Stimulated activated CD8-positive, alpha-beta memory T cell treated with anti-CD3 and anti-CD28 coated beads, Interleukin-4, amount 100 ng/mL, for 24 hours (primary cell): ENCODE measurements around the gene RASSF8.

Experiments
- DNase-seq: peaks from one replicate; pipeline ENCODE4 v3.0.0-alpha.2; 2020; ENCODE audit warnings: low read depth

Gene RASSF8

DNA sequence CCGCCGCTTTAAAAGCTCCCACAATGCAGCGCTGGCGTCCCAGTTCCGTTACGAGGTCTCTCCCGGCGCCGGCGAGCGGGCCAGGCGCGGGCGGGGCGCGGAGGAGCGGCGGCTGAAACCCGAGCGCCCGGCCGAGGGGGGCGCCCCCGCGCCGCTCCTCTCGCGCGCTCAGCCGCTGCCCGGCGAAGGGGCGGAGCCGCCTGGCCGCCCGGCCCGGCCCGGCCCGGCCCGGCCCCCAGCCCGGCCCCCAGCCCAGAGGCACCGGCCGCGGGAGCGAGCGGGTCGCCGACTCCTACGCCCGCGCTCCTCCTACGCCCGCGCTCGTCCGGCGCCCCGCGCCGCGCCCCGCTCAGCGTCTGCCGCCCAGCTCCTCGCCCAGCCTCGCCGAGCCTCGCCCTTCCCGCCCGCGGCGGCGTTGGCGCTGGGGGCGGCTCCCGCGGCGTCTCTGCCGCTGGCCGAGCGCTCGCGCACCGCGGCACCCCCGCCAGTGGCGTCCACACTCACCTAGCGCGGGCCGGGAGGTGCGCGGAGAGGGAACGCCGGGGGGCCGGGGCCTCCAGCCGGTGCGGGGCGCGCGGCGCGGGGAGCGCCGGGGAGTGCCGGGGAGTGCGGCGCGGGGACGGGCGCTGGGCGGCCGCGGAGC is at the start of gene RASSF8:
Gene RASSF8 (plus strand): TSS at position 255 of the 643 bp plus-strand sequence. CDS start 96,662 bp downstream, outside the sequence.
- DNase-seq: no peak

GRCh38 chr12:25914551-25914950 is 43.9 kb upstream of the RASSF8 start:
- DNase-seq: no peak

DNA sequence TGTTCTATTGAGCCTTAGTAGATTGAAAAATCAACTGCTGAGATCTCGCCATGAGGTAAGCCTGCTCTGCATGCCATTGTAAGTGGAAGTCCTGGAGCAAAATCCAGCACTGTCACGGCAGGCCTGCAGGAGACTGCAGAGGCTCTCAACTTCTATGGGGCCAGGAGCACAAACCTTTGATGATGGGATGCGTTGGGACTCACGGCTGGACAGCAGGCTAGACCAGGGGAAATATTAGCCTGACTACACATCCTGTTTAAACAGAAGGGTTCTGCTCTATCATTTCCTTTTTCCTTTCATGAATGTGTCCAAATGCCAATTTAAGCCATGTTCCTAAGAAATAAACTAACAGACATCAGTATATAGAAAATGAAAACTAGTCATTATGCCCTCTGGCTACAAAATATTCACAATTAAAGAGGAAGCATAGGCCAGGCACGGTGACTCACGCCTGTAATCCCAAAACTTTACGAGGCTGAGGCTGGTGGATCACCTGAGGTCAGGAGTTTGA is 33.9 kb upstream of the RASSF8 start:
- DNase-seq: no peak

GRCh38 chr12:25925064-25925463 is 33.4 kb upstream of the RASSF8 start:
- DNase-seq: no peak

GRCh38 chr12:25926536-25926935 is 31.9 kb upstream of the RASSF8 start:
- DNase-seq: no peak

DNA sequence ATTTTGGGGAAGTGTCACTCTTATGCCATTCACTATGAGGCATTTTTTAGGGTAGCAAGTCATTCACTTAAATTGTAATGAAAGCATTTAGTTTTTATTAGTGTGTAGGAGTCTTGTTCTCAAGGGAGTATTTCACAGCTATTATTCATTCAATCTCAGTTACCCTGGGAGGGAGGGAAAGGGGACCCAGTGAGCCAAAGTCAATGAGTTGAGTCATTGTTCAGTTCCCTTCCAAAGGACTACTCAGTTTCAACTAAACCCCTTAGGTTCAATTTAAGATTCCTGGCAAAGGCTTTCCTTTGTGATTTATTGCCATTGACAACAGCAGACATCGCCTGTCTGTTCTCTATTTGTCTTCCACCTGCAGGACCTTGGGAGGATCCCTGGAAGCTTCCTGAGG is 29.3 kb upstream of the RASSF8 start:
- no peak for DNase-seq

DNA sequence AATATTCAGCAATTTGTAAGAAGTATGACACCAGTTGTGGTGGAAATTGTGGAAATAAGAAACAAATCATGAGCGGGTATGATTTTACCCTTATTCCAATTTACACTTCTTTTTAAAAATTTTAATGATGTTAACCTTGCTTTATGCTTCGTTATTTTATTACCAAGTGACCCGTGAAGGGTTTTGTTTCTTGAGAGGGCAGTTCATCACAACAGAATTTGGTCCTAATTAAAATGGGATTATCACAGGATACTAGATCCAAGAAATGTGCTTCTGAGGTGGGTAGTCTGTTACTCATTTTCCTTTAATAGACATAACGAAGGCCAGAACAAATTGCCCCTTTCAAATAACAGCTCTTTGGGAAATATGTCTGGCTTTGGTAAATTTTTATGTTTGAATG is 25.5 kb upstream of the RASSF8 start:
- no peak for DNase-seq

GRCh38 chr12:25934456-25934855 is 24.0 kb upstream of the RASSF8 start:
- DNase-seq: no peak

- DNase-seq: no peak
These were observed 22.9 kb upstream of the RASSF8 start for GRCh38 chr12:25935355-25936144.

GRCh38 chr12:25937096-25937495 is 21.4 kb upstream of the RASSF8 start:
- DNase-seq: no peak

DNA sequence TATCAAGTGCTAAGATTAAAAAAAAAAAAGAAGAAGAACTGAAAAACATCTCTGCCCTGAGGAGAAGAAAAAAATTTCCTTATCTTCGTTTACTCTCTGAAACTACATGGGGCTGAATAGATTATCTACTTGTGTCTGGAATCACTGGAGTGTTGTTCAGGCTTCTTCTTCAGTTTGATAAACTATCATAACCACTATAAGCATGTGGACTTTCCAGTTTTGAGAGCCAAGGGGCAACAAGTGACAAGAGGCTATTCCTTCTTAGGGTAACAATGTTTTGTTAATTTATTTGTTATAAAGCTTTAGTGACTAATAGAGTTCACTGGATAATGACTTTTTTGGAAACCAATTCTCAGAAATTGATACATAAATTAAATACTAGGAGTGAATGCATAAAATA is 19.9 kb upstream of the RASSF8 start:
- no peak for DNase-seq

DNA sequence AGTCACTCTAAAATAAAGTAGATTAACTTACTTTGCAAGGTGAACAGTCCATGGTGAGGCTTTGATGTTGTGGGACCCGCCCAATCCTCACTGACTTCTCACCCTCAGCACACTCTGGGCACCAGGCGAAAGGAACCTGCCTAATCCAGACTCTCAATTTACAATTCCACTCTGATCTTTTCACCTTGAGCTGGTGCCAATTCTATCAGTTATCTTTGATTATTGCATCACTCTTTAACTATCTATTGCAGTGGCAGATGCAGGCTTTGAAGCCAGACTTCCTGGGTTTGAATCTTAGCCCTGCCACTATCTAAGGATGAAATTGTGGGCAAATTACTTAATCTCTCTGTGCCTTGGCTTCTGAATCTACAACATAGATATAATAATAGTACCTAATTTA is 18.9 kb upstream of the RASSF8 start:
- DNase-seq: no peak

DNA sequence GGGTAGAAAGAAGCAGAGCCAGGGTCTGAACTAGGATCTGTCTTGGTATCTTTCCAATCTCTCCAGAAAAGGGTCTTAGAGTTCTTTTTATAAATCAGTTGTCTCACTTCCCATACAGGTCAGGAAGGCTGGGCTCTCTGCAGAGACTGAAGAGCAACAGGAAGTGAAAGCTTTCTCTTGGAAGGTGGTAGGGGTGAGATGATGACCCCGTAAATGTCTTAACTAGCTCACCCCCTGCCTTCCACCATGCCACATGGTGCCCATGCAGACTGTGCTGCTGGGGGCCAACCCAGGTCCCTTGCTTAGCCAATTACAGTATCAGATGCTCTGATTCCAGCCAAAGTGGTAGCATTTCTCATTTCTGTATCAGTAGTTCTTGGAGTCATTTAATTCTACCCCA is 17.6 kb upstream of the RASSF8 start:
- DNase-seq: no peak

- DNase-seq: no peak
These were observed 15.8 kb upstream of the RASSF8 start for GRCh38 chr12:25942709-25943108.

DNA sequence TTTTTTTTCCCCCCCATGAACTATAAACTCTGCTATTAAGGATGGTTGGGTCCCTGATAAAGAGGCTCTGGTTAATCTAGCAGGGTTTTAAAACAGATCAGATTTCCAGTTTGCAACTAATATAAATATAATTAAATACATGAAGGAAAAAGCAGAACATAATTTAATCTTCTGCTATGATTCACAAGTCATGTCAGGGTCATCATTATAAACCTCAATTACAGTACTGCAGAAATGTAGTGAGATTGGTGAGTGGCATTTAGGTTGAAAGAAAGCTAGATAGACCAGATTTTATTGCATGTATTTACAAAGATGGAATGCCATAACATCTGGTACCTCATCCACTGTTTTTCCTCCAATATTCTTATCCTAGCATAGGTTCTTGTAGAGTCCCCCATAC is 14.5 kb upstream of the RASSF8 start:
- no peak for DNase-seq

GRCh38 chr12:25949343-25949742 is 9.1 kb upstream of the RASSF8 start:
- DNase-seq: no peak

DNA sequence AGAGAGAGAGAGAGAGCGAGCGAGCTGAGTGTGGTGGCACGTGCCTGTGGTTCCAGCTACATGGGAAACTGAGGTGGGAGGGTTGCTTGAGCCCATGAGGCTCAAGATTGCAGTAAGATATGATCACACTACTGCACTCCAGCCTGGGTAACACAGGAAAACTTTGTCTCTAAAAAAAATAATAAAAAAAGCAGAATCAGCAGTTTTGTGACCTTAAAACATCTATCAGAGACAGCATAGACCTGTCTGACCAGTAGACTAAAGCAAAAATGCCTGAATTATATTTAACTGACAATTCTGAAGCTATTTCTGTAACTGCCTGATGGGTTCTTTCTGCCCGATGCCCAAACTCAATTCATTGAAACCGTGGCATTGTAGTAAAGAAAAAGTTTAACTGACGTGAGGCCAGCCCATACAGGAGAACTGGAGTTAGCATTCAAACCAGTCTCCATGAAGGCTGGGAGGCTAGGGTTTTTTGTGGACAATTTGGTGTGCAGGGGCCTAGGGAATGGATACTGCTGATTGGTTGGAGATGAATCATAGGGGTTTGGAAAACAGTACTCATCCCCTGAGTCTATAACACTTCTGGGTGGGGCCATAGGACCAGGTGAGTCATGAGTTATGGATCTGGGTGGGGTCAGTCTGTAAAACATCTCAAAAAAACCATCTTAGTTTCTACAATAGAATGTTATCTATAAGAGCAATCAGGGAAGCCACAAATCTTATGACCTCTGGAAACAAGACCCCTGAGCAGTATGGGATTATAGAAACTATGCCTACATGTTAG is 8.0 kb upstream of the RASSF8 start:
- no peak for DNase-seq

GRCh38 chr12:25957793-25958427 is 572 bp upstream of the RASSF8 start:
- DNase-seq: no peak

DNA sequence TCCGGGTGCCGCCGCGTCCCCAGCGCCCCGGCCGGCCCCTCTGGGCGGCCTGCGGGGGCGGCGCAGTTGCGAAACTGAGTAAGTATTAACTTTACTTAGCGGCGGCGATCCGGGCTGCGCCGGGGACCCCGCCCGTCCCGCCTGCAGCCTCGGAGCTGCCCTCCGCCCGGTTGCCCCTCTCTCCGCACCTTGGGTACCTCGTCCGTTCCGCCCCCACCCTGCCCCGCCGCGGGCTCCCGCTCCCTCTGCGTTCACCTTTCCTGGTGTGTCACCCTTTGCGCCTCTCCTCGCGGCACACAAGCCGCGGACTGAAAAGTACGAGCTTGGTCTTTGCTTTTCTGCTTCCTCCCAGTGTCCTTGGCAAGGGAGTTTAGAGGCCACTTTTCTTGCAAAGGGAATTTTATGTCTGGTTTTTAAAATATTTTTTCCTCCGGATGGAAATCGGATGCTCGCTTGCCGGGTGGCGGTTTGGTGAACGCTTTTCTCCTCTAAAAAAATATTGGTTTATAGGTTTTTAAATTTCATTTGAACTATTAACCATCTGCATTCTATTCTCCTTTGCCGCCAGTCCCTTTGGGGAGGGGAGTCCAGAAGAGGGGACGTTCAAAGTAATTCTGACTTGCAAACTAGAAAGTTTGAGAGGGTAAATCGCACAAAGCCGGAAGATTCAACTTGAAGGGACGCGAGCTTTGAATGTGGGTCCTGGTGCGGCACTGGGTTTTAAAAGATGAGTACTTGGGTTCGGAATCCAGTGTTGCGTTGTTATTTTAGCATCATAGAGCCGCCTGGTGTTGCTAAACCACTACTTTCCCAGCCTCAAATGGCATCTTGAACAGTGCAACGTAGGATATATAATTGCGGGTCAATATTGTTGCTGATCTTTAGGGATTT is 834 bp downstream of the RASSF8 start:
- DNase-seq: no peak

DNA sequence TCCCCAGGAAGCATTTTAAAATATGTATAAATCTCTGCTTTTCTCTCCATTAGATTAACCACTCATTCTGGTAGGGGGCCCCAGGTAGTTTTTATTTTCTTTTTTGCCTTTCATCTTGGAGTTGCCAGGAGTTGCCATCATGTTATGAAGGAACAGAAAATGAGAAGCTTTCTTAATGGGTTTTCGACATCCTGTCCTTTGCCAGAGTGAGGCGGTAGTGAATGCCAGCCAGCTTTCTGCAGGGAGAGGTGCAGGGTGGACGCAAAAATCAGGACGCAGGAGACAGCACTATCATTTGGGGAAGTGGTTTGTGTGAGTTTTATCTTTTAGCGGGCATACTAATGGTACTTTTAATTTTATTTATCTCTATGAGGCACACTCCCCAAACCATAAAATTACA is 1.7 kb downstream of the RASSF8 start:
- DNase-seq: no peak

DNA sequence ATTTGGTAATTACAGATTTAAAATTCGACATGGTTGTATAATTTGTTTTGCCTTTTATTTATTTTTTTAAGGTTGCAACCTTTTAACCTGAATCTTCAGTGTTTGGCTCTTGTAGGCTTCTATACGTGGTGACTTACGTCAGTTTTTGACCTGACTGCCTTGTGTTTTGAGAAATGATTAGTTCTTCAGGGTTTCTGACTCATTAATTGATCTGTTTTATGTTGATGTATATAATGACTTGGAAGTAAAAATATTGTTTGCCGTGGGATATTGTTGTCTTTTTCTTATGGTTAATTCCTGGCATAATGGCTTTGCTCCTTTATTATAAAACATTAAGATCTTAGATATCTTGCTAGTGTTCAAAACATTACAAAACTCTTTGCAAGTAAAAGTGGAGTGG is 2.5 kb downstream of the RASSF8 start:
- no peak for DNase-seq
